ENCODE data around the gene CLN3. TPM values are rescaled to one million over a fixed set of nuclear protein-coding genes. Genes with fewer than 3 reads are reported as not detected.

Gene CLN3
- total RNA-seq, 1 experiment from 2014 or later: 33.5 TPM

DNA sequence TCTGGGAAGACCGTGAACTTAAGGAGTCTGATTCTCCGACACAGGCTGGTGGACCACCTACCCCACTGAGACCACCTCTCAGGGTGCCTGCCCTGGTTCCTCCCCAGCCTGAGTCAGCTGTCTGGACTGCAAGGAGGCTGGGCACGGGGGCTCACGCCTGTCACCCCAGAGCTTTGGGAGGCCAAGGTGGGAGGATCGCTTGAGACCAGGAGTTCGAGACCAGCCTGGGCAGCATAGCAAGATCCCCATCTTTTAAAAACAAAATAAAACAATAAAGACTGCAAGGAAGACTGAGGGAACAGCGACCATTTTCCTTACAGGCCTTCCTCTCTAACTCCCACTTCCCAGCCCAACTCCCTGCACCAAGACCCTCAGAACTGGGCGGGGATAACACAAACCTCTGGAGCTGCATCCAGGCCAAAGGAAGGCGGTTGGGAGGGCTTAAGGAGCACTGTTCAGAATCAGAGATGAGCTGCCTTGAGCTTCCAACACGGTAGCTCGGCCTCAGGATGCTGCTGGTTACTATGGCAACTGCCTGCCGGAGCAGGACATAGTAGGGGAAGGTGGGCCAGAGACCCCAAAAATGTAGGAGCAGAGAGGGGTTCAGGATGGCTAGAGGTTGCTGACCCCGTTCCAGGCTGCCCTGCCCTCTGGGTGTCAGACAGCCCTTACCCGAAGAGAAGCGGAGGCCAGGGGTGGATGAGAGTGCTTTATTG lies 7.0 kb upstream of the CLN3 start:
- intact Hi-C loops (cut with micrococcal nuclease; ENCODE audit: unreplicated experiment): no loop called here
- H3K36me3 Mint-ChIP-seq (ENCODE audit: insufficient read depth, unreplicated experiment): peaks cover 5% of the 10 kb centered on the region
- TF ChIP-seq, protein P1, sequence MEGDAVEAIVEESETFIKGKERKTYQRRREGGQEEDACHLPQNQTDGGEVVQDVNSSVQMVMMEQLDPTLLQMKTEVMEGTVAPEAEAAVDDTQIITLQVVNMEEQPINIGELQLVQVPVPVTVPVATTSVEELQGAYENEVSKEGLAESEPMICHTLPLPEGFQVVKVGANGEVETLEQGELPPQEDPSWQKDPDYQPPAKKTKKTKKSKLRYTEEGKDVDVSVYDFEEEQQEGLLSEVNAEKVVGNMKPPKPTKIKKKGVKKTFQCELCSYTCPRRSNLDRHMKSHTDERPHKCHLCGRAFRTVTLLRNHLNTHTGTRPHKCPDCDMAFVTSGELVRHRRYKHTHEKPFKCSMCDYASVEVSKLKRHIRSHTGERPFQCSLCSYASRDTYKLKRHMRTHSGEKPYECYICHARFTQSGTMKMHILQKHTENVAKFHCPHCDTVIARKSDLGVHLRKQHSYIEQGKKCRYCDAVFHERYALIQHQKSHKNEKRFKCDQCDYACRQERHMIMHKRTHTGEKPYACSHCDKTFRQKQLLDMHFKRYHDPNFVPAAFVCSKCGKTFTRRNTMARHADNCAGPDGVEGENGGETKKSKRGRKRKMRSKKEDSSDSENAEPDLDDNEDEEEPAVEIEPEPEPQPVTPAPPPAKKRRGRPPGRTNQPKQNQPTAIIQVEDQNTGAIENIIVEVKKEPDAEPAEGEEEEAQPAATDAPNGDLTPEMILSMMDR (IDR thresholded peaks at IDR 0.05; ENCODE audit: unreplicated experiment): no peak
- H3K27me3 Mint-ChIP-seq (ENCODE audit: unreplicated experiment): peaks cover 39% of the 10 kb centered on the region
- no peaks in the 10 kb centered on the region for H3K9me3 Mint-ChIP-seq (ENCODE audit: low read depth, unreplicated experiment)
- BruUV-seq (replicated peaks): no TSS peak
- H3K4me3 Mint-ChIP-seq (ENCODE audit: low read depth, unreplicated experiment): no peak overlapping the region
- H3K27ac Mint-ChIP-seq (ENCODE audit: unreplicated experiment): no peak overlapping the region
- H3K4me1 Mint-ChIP-seq (ENCODE audit: low read depth, unreplicated experiment): no peaks in the 10 kb centered on the region
- CTCF ChIA-PET: no interaction called here
- DNase-seq: no peak

DNA sequence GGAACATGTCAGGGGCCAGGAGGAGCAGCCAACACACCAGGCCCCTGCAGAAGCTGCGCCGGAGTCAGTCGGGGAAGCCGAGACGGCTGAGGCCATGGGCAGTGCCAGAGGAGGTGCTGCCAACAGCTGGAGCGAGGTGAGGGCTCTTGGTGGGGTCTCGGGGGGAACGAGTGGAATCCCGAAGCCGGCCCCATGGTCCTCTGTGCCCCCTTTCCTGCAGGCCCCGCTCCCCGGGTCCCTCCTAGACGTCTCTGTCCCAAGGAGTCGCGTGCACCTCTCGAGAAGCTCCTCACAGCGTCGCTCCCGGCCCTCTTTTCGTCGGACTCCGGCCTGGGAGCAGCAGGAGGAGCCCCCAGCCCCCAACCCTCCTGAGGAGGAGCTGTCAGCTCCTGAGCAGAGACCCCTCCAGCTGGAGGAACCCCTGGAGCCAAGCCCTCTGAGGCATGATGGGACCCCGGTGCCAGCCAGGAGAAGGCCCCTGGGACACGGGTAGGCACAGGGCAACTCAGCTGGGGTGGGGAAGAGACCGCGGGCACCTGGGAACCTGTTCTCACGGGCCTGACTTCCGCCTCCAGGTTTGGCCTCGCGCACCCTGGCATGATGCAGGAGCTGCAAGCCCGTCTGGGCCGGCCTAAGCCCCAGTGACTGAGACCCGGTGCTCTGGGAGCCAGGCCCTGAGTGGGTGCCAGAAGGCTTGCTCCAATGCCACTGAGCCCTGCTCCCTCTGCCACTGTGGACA lies 6.2 kb upstream of the CLN3 start:
- TF ChIP-seq, protein P1 (IDR thresholded peaks at IDR 0.05; ENCODE audit: unreplicated experiment): no peak
- Mint-ChIP-seq H3K27ac (ENCODE audit: unreplicated experiment) (no peak overlapping the region), H3K4me1 (ENCODE audit: low read depth, unreplicated experiment) (no peaks in the 10 kb centered on the region), H3K4me3 (ENCODE audit: low read depth, unreplicated experiment) (no peak overlapping the region), H3K36me3 (ENCODE audit: insufficient read depth, unreplicated experiment) (peaks cover 5% of the 10 kb centered on the region), H3K27me3 (ENCODE audit: unreplicated experiment) (peaks cover 39% of the 10 kb centered on the region), H3K9me3 (ENCODE audit: low read depth, unreplicated experiment) (no peaks in the 10 kb centered on the region)
- DNase-seq: no peak
- no TSS peak for BruUV-seq (replicated peaks)
- intact Hi-C loops (cut with micrococcal nuclease; ENCODE audit: unreplicated experiment): no loop called here
- CTCF ChIA-PET: no interaction called here

DNA sequence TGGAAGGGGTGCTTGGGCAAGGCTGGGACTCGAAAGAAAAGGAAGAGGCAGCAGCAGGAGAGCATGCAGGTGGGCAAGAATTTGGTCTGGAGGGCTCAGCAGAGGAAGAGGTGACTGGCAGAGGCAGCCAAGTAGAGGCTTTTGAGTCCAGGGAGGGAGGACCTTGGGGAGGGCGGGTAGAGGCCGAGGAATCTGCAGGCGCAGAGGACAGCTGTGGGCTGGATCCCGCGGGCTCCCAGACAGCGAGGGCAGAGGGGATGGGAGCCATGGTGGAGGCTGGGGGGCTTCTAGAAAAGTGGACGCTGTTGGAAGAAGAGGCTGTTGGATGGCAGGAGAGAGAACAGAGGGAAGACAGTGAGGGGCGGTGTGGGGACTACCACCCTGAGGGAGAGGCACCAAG lies 5.5 kb upstream of the CLN3 start:
- TF ChIP-seq, protein P1 (IDR thresholded peaks at IDR 0.05; ENCODE audit: unreplicated experiment): no peak
- CTCF ChIA-PET: no interaction called here
- no peaks in the 10 kb centered on the region for H3K9me3 Mint-ChIP-seq (ENCODE audit: low read depth, unreplicated experiment)
- no peaks in the 10 kb centered on the region for H3K4me1 Mint-ChIP-seq (ENCODE audit: low read depth, unreplicated experiment)
- no peak for DNase-seq
- no TSS peak for BruUV-seq (replicated peaks)
- H3K36me3 Mint-ChIP-seq (ENCODE audit: insufficient read depth, unreplicated experiment): peaks cover 6% of the 10 kb centered on the region
- no peak overlapping the region for H3K4me3 Mint-ChIP-seq (ENCODE audit: low read depth, unreplicated experiment)
- intact Hi-C loops (cut with micrococcal nuclease; ENCODE audit: unreplicated experiment): no loop called here
- no peak overlapping the region for H3K27ac Mint-ChIP-seq (ENCODE audit: unreplicated experiment)
- peaks cover 39% of the 10 kb centered on the region for H3K27me3 Mint-ChIP-seq (ENCODE audit: unreplicated experiment)

DNA sequence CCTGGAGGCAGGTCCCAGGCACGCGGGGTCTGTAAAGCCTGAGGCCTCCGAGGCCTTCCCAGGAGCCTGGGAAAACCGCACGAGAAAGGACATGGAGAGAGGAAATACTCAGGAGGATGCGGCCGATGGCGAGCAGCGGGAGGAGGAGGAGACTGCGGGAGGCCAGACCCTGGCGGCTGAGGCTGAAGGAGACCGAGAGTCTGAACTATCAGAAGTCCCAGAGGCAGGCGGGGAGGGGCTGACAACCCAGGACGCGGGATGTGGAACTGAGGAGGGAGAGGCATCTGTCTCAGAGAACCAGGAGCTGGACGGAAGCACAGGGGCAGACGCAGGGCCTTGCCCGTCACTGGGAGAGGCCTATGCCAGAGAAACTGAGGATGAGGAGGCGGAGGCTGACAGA lies 5.0 kb upstream of the CLN3 start:
- Mint-ChIP-seq H3K27ac (ENCODE audit: unreplicated experiment) (no peak overlapping the region), H3K27me3 (ENCODE audit: unreplicated experiment) (peaks cover 39% of the 10 kb centered on the region), H3K36me3 (ENCODE audit: insufficient read depth, unreplicated experiment) (peaks cover 11% of the 10 kb centered on the region), H3K9me3 (ENCODE audit: low read depth, unreplicated experiment) (no peaks in the 10 kb centered on the region), H3K4me1 (ENCODE audit: low read depth, unreplicated experiment) (no peaks in the 10 kb centered on the region), H3K4me3 (ENCODE audit: low read depth, unreplicated experiment) (no peak overlapping the region)
- no peak for DNase-seq
- CTCF ChIA-PET: no interaction called here
- BruUV-seq (replicated peaks): no TSS peak
- intact Hi-C loops (cut with micrococcal nuclease; ENCODE audit: unreplicated experiment): no loop called here
- TF ChIP-seq, protein P1 (IDR thresholded peaks at IDR 0.05; ENCODE audit: unreplicated experiment): no peak

All from Calu3 (cell line).